Measurements from ENCODE around the gene ALDOB. TPM values are rescaled to one million over a fixed set of nuclear protein-coding genes. Genes with fewer than 3 reads are reported as not detected.

The ALDOB gene
- total RNA-seq, 1 experiment from 2014 or later = not detected

DNA sequence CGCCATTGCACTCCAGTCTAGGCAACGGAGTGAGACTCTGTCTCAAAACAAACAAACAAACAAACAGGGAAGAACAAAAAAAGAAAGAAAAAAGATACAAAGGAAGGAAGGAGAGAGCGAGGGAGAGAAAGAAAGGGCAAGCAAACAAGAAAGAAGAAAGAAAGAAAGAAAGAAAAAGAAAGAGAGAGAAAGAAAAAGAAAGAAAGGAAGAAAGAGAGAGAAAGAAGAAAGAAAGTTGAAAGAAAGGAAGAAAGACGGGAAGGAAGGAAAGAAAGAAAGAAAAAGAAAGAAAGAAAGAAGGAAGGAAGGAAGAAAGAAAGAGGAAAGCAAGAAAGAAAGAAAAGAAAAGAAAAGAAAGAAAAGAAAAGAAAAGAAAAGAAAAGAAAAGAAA is 13.1 kb upstream of the ALDOB start:
- H4K20me1 ChIP-seq (ENCODE audit: control insufficient read depth, insufficient read depth, insufficient read length) = no peaks in the 10 kb centered on the region
- no peaks in the 10 kb centered on the region for H3K79me2 ChIP-seq (ENCODE audit: insufficient read depth, low read length)
- no peak overlapping the region for H3K4ac ChIP-seq (ENCODE audit: low read depth, low read length)
- DNase-seq = no peak
- no peak overlapping the region for H2AFZ ChIP-seq (ENCODE audit: low read length)
- Mint-ChIP-seq H3K27me3 (ENCODE audit: low read depth) (peaks cover 3% of the 10 kb centered on the region; the same call in 1 of the 2 replicates), H3K9me3 (peaks cover 22 to 26% of the 10 kb centered on the region in 2 experiments), H3K36me3 (ENCODE audit: insufficient read depth in 1 of 3, low read depth in 3 of 3) (peaks cover 7 to 22% (median 18%) of the 10 kb centered on the region in 3 experiments; a peak in 6 of 7 replicates), H3K4me3 (peak overlapping the region; percentile 83 to 85), H3K27ac (peak overlapping the region in 2 of 3 experiments; percentile 76 to 82; a peak in 4 of 7 replicates), H3K4me1 (peaks cover 8 to 17% of the 10 kb centered on the region in 2 experiments)
- H4K91ac ChIP-seq (ENCODE audit: insufficient read length, low read depth, low read length) = no peak overlapping the region
- no peak overlapping the region for H3K4me2 ChIP-seq (ENCODE audit: insufficient read depth, insufficient read length, low read length)
- H3K27ac ChIP-seq (ENCODE audit: insufficient read length, low read depth, low read length) = no peak overlapping the region
- H3K27me3 ChIP-seq (ENCODE audit: insufficient read depth, low read length) = no peaks in the 10 kb centered on the region
- no peak overlapping the region for H2BK120ac ChIP-seq (ENCODE audit: low read depth, low read length, poor library complexity, severe bottlenecking)
- H2BK15ac ChIP-seq (ENCODE audit: low read depth, low read length) = no peak overlapping the region
- H3K79me1 ChIP-seq (ENCODE audit: insufficient read depth, low read depth, low read length, poor library complexity, severe bottlenecking) = no peaks in the 10 kb centered on the region
- no peak overlapping the region for H3K18ac ChIP-seq (ENCODE audit: insufficient read length, low read depth, low read length)
- no peaks in the 10 kb centered on the region for H3K9me3 ChIP-seq (ENCODE audit: control insufficient read depth, low read depth, low read length)
- H3K23ac ChIP-seq (ENCODE audit: insufficient read length, low read depth, low read length) = no peak overlapping the region
- H2AK5ac ChIP-seq (ENCODE audit: insufficient read length, low read length) = no peak overlapping the region
- no peak overlapping the region for H4K5ac ChIP-seq (ENCODE audit: insufficient read length, low read depth, low read length)
- no peak overlapping the region for H2BK5ac ChIP-seq (ENCODE audit: insufficient read length, low read length)
- TF ChIP-seq CTCF (conservative IDR thresholded peaks at IDR 0.05) = no peak
- H3K4me1 ChIP-seq (ENCODE audit: insufficient read depth, low read length) = no peaks in the 10 kb centered on the region
- no peaks in the 10 kb centered on the region for H3K23me2 ChIP-seq (ENCODE audit: insufficient read length, low read depth, low read length, poor library complexity, severe bottlenecking)
- no peak overlapping the region for H2BK12ac ChIP-seq (ENCODE audit: insufficient read length, low read depth, low read length)
- no CpG with 5 or more reads among the region's 4 CpGs for WGBS (ENCODE audit: extremely low coverage, insufficient read length, low lambda C conversion rate)
- no peak overlapping the region for H3K14ac ChIP-seq (ENCODE audit: insufficient read depth, low read length)
- H3K9ac ChIP-seq (ENCODE audit: extremely low read depth, insufficient read length, low read length) = no peak overlapping the region
- H3T11ph ChIP-seq (ENCODE audit: low read length) = no peak overlapping the region
- no peak overlapping the region for H3K56ac ChIP-seq (ENCODE audit: insufficient read length, low read depth, low read length)
- H4K8ac ChIP-seq (replicated peaks; ENCODE audit: insufficient read length, low read depth, low read length) = no peak overlapping the region
- H2BK20ac ChIP-seq (ENCODE audit: low read depth, low read length, poor library complexity, severe bottlenecking) = no peak overlapping the region
